A673 (cell line): ENCODE data around the gene WDR54.
"Not testable (repeated sequence)": the region's sequence is repeated elsewhere in the genome, so short reads cannot be mapped to it uniquely, and the experiment has no call there.

Experiments used
- EZH2 ChIP-seq: fragments of 200-600 bp; sonication (generic); IDR thresholded peaks from 2 replicates; pipeline ENCODE4 v1.6.1; 2017; ENCODE audit warnings: borderline replicate concordance, low read depth, mild to moderate bottlenecking, mixed read lengths, antibody characterized with exemption, low read length; ENCODE audit not compliant: poor library complexity, severe bottlenecking
- TF ChIP-seq, protein P1 (sequence below): fragments of 300-800, 200-600 bp; sonication (generic); conservative IDR thresholded peaks from 2 replicates; pipeline ENCODE4 v1.5.1; 2017; ENCODE audit warnings: low read depth, mild to moderate bottlenecking, antibody characterized with exemption, low read length, moderate library complexity, mixed read lengths

DNA sequence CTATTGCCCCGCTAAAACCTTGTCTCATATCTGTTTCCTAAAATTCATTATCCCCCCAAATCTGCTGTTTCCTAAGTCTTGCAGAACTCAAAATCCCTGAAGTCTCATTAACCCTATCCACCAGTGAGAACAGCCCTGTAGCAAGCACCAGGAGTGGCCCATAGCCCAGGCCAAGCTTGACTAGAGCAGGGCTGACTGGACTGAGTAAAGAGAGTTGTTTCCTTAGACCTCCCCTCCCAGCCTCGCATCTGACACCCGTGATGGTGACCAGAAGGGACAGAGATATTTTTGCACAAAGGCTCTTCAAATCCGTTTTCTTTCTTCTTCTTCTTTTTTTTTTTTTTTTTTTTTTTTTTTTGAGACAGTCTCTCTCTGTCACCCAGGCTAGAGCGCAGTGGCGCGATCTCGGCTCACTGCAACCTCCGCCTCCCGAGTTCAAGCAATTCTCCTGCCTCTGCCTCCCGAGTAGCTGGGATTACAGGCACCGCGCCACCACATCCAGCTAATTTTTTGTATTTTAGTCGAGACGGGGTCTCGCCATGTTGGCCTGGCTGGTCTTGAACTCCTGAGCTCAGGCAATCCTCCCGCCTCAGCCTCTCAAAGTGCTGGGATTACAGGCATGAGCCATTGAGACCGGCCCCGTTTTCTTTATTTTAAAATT is 957 bp upstream of the WDR54 start:
- TF ChIP-seq, protein P1, sequence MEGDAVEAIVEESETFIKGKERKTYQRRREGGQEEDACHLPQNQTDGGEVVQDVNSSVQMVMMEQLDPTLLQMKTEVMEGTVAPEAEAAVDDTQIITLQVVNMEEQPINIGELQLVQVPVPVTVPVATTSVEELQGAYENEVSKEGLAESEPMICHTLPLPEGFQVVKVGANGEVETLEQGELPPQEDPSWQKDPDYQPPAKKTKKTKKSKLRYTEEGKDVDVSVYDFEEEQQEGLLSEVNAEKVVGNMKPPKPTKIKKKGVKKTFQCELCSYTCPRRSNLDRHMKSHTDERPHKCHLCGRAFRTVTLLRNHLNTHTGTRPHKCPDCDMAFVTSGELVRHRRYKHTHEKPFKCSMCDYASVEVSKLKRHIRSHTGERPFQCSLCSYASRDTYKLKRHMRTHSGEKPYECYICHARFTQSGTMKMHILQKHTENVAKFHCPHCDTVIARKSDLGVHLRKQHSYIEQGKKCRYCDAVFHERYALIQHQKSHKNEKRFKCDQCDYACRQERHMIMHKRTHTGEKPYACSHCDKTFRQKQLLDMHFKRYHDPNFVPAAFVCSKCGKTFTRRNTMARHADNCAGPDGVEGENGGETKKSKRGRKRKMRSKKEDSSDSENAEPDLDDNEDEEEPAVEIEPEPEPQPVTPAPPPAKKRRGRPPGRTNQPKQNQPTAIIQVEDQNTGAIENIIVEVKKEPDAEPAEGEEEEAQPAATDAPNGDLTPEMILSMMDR = not testable (repeated sequence)
- TF ChIP-seq EZH2 = not testable (repeated sequence)
